Astrocyte (in vitro differentiated cells and primary cell): ENCODE results near the gene CASKIN1. TPM values are rescaled to one million over a fixed set of nuclear protein-coding genes. Genes with fewer than 3 reads are reported as not detected.
A peak's percentile ranks its signal among the peaks of the same experiment; 100 is the strongest.
"Not testable (repeated sequence)": the region's sequence is repeated elsewhere in the genome, so short reads cannot be mapped to it uniquely, and the experiment has no call there.

ENCODE experiments used
- DNase-seq: peaks from one replicate; pipeline ENCODE4 v3.0.0-alpha.2; 2010; ENCODE audit warnings: low read depth
- FAIRE-seq: peaks from 2 replicates; lab custom pipeline; 2011; peaks lifted over from hg19 to GRCh38; lab: Jason Lieb, UNC
- H2AFZ ChIP-seq: 2 replicates; pipeline ENCODE4 v1.6.0; 2012; ENCODE audit warnings: low read depth, low read length, inconsistent platforms
- H3K27ac ChIP-seq: 2 replicates; pipeline ENCODE4 v1.5.1; 2011; ENCODE audit warnings: low read depth, low read length, inconsistent platforms
- H3K27me3 ChIP-seq: 2 replicates; pipeline ENCODE4 v1.6.0; 2011; ENCODE audit warnings: low read length, inconsistent platforms; ENCODE audit not compliant: insufficient read depth
- H3K36me3 ChIP-seq: 2 replicates; pipeline ENCODE4 v1.5.1; 2011; ENCODE audit warnings: low read length, inconsistent platforms; ENCODE audit not compliant: insufficient read depth
- H3K4me1 ChIP-seq: 2 replicates; pipeline ENCODE4 v1.5.1; 2011; ENCODE audit warnings: low read length, inconsistent platforms; ENCODE audit not compliant: insufficient read depth
- H3K4me2 ChIP-seq: 2 replicates; pipeline ENCODE4 v1.6.0; 2012; ENCODE audit warnings: low read length, inconsistent platforms
- H3K4me3 ChIP-seq: 2 replicates; pipeline ENCODE4 v1.5.1; 2011; ENCODE audit warnings: low read depth, mild to moderate bottlenecking, low read length, inconsistent platforms; ENCODE audit not compliant: insufficient read depth
- H3K79me2 ChIP-seq: 2 replicates; pipeline ENCODE4 v1.6.0; 2012; ENCODE audit warnings: mild to moderate bottlenecking, low read length, inconsistent platforms; ENCODE audit not compliant: insufficient read depth
- H3K9ac ChIP-seq: 2 replicates; pipeline ENCODE4 v1.6.0; 2012; ENCODE audit warnings: mild to moderate bottlenecking, low read length, inconsistent platforms
- H3K9me3 ChIP-seq: 2 replicates; pipeline ENCODE4 v1.5.1; 2012; ENCODE audit warnings: low read depth, mild to moderate bottlenecking, low read length, inconsistent platforms; ENCODE audit not compliant: insufficient read depth
- H4K20me1 ChIP-seq: 2 replicates; pipeline ENCODE4 v1.6.0; 2012; ENCODE audit warnings: low read length, inconsistent platforms; ENCODE audit not compliant: insufficient read depth
- H3K27ac Mint-ChIP-seq: one replicate; pipeline ENCODE4 v1.8.0; 2021; ENCODE audit warnings: mild to moderate bottlenecking, mixed read lengths; ENCODE audit not compliant: unreplicated experiment
- H3K27me3 Mint-ChIP-seq: one replicate; pipeline ENCODE4 v1.8.0; 2021; ENCODE audit warnings: low read depth, mixed read lengths; ENCODE audit not compliant: unreplicated experiment
- H3K36me3 Mint-ChIP-seq: one replicate; pipeline ENCODE4 v1.8.0; 2021; ENCODE audit warnings: low read depth, mixed read lengths; ENCODE audit not compliant: unreplicated experiment
- H3K4me1 Mint-ChIP-seq: one replicate; pipeline ENCODE4 v1.8.0; 2021; ENCODE audit warnings: low read depth, mixed read lengths; ENCODE audit not compliant: unreplicated experiment
- H3K4me3 Mint-ChIP-seq: one replicate; pipeline ENCODE4 v1.8.0; 2021; ENCODE audit warnings: mild to moderate bottlenecking, moderate library complexity, mixed read lengths; ENCODE audit not compliant: unreplicated experiment
- H3K9me3 Mint-ChIP-seq: one replicate; pipeline ENCODE4 v1.8.0; 2021; ENCODE audit warnings: mild to moderate bottlenecking, mixed read lengths; ENCODE audit not compliant: unreplicated experiment
- CTCF ChIP-seq: IDR thresholded peaks from 2 replicates; pipeline ENCODE4 v1.5.1; 2011; ENCODE audit warnings: low read depth, mild to moderate bottlenecking, inconsistent platforms, low read length, moderate library complexity; ENCODE audit not compliant: insufficient read depth
- EZH2 ChIP-seq: IDR thresholded peaks from 2 replicates; pipeline ENCODE4 v1.6.1; 2012; ENCODE audit warnings: mild to moderate bottlenecking, low read length, inconsistent platforms; ENCODE audit not compliant: insufficient read depth
- total RNA-seq: library from RNA; stranded (reverse); gene quantifications from 2 replicates; pipeline ENCODE4 v1.2.1, GENCODE V29; 2021

The CASKIN1 gene
- total RNA-seq, 1 donor from 2014 or later: 0.66 TPM

GRCh38 chr16:2204416-2205103 lies 8.2 kb upstream of the CASKIN1 start:
- H3K36me3 Mint-ChIP-seq: peaks cover 4% of the 10 kb centered on the region
- no peak overlapping the region for H3K27ac Mint-ChIP-seq
- Histone ChIP-seq H3K4me2 (peak overlapping the region; percentile 100), H3K27ac (peak overlapping the region; percentile 95), H3K9me3 (no peaks in the 10 kb centered on the region), H3K4me1 (peaks cover 11% of the 10 kb centered on the region), H3K4me3 (peak overlapping the region; percentile 81), H3K27me3 (no peaks in the 10 kb centered on the region), H4K20me1 (no peaks in the 10 kb centered on the region), H3K36me3 (no peaks in the 10 kb centered on the region), H3K79me2 (peaks cover 18% of the 10 kb centered on the region), H2AFZ (peak overlapping the region; percentile 96), H3K9ac (peak overlapping the region; percentile 96)
- peaks cover 7% of the 10 kb centered on the region for H3K9me3 Mint-ChIP-seq
- no peak for FAIRE-seq
- peak overlapping the region; percentile 90 for H3K4me3 Mint-ChIP-seq
- no peak for DNase-seq
- H3K27me3 Mint-ChIP-seq: peaks cover 20% of the 10 kb centered on the region
- peaks cover 4% of the 10 kb centered on the region for H3K4me1 Mint-ChIP-seq
- TF ChIP-seq EZH2: no peak
- TF ChIP-seq CTCF: no peak

- H3K27me3 ChIP-seq, H3K9me3 Mint-ChIP-seq, H3K4me3 ChIP-seq, H3K4me1 Mint-ChIP-seq, H3K36me3 Mint-ChIP-seq, H3K9me3 ChIP-seq, H3K36me3 ChIP-seq, H3K4me2 ChIP-seq, FAIRE-seq, H3K27ac ChIP-seq, H4K20me1 ChIP-seq, H2AFZ ChIP-seq, DNase-seq, H3K4me3 Mint-ChIP-seq, H3K9ac ChIP-seq: not testable (repeated sequence)
- Mint-ChIP-seq H3K27me3 (peaks cover 31% of the 10 kb centered on the region), H3K27ac (peak overlapping the region; percentile 34)
- Histone ChIP-seq H3K4me1 (peaks cover 11% of the 10 kb centered on the region), H3K79me2 (peaks cover 18% of the 10 kb centered on the region)
Measured at GRCh38 chr16:2203119-2203688, 6.8 kb upstream of the CASKIN1 start.

GRCh38 chr16:2200313-2200712 lies 3.9 kb upstream of the CASKIN1 start:
- FAIRE-seq: no peak
- Mint-ChIP-seq H3K27me3 (peaks cover 37% of the 10 kb centered on the region), H3K36me3 (no peaks in the 10 kb centered on the region), H3K27ac (no peak overlapping the region), H3K9me3 (peaks cover 7% of the 10 kb centered on the region), H3K4me1 (no peaks in the 10 kb centered on the region), H3K4me3 (no peak overlapping the region)
- DNase-seq: no peak
- H2AFZ ChIP-seq: no peak overlapping the region
- H3K4me2 ChIP-seq: no peak overlapping the region
- H3K9ac ChIP-seq: no peak overlapping the region
- H3K79me2 ChIP-seq: no peaks in the 10 kb centered on the region
- H3K27ac ChIP-seq: no peak overlapping the region
- H3K4me3 ChIP-seq: no peak overlapping the region
- no peaks in the 10 kb centered on the region for H3K9me3 ChIP-seq
- TF ChIP-seq EZH2 (no peak), CTCF (no peak)
- peaks cover 20% of the 10 kb centered on the region for H3K27me3 ChIP-seq
- peaks cover 3% of the 10 kb centered on the region for H4K20me1 ChIP-seq
- H3K4me1 ChIP-seq: peaks cover 4% of the 10 kb centered on the region
- H3K36me3 ChIP-seq: no peaks in the 10 kb centered on the region
